Skeletal muscle cell (primary cell): ENCODE data around the gene METTL16.

Source experiments
- DNase-seq: peaks from one replicate; pipeline ENCODE4 v3.0.0-alpha.2; 2010; ENCODE audit warnings: low read depth
- H3K4me3 ChIP-seq: 2 replicates; pipeline ENCODE4 v1.5.1; 2011; ENCODE audit warnings: low read depth, mild to moderate bottlenecking, control low read depth, low read length, moderate library complexity

The METTL16 gene

DNA sequence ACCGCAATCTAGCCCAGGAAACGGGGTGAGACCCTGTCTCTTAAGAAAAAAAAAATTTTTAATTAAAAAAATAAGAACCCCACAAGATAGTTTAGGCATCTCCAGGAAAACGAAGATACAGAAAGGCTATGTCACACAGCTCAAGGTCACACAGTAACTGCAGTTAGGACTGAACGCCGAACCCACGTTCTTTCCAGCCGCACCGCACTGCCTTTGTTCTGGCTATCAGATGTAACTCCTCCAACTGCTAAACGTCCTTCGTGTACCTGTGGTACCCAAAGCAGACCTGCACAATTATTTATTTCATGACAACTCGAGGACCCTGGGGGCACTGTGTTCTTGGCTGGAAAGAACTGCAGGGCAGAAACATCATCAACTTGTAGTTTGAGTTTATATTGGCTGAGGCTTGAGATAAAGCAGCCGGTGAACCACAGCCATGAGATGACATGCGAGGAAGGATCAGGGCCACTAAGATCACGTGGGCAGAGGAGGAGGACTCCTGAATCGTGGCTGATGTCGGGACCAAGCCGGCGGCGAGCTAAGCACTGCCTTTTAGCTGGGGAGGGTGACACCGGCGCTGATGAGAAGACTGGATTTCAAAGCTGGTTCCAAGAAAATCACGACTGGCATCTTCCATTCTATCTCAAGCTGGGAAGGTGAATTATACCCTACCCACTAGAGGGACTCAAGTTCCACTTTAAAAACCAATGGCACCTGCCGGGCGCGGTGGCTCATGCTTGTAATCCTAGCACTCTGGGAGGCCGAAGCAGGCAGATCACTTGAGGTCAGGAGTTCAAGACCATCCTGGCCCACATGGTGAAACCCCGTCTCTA is 90.2 kb downstream of the METTL16 start:
- no peak for DNase-seq
- no peak overlapping the region for H3K4me3 ChIP-seq

- no peak for DNase-seq
- no peak overlapping the region for H3K4me3 ChIP-seq
These were observed 91.5 kb downstream of the METTL16 start for GRCh38 chr17:2420176-2420575.

- DNase-seq, result no peak
- H3K4me3 ChIP-seq, result no peak overlapping the region
These were observed 92.2 kb downstream of the METTL16 start for GRCh38 chr17:2419486-2419885.

- no peak overlapping the region for H3K4me3 ChIP-seq
- no peak for DNase-seq
These were observed 93.1 kb downstream of the METTL16 start for GRCh38 chr17:2418572-2418971.

DNA sequence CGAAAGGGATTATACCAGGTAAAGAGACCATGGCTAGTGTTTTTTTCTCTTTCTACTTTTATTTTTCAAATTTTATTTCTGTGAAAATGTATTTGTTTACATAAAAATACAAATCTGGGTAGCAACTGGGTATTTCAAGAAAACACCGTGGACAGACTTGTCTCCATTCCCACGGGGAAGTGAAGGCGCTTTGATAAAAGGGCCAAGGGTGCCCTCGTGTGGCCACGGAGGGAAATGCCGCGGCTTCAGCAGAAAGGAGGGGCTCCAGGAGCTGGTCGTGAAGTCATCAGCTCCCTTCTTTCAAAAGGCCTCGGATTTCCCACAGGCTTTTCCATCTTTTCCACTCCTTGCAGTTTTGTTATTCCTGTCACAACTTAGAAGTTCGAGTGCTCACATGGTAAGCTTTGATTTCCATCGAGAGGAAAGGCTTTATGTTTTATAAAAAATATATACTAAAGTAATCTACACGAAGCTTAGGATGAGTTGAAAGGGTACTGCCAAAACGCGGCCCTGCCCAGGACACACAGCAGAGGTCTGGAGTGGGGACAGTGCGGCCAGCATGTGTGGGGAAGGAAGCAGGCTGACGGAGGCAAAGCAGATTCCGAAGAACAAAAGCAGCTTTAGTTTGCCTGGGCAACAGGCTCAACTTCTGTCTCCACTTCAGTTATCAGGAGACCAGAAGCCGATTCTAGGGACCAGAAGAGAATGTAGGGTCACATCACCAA is 95.5 kb downstream of the METTL16 start:
- no peak overlapping the region for H3K4me3 ChIP-seq
- peak; percentile 55 for DNase-seq

- no peak overlapping the region for H3K4me3 ChIP-seq
- no peak for DNase-seq
These were observed 96.6 kb downstream of the METTL16 start for GRCh38 chr17:2415081-2415480.

DNA sequence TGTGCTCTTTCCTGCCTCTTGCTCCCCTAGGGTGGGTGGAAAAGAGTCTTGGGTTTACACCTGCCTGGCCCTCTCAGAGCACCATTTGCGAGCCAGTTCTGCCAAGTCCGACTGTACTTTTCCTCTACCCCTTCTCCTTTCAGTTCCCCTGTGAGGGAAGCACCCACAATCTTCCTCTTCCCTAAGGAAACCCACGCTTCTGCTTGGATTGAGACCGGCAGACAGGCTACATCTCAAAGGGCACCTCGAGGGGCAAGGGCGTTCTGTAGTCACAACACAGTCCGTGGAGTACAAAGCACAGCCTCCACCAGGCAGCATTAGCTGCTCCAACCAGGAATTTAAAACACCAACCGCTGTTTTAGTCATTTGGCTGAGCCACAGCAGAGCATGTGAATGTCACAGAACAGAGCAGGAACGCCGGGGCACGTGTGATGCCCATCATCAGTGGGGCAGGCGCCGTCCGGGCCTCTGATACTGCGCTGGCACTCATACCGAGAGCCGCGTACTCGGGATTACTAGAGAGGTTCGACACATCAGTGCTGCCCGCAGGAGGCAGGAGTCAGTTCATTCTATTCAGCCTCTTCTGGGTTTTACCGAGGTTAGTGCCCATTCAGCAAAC is 97.1 kb downstream of the METTL16 start:
- no peak for DNase-seq
- H3K4me3 ChIP-seq, result no peak overlapping the region

DNA sequence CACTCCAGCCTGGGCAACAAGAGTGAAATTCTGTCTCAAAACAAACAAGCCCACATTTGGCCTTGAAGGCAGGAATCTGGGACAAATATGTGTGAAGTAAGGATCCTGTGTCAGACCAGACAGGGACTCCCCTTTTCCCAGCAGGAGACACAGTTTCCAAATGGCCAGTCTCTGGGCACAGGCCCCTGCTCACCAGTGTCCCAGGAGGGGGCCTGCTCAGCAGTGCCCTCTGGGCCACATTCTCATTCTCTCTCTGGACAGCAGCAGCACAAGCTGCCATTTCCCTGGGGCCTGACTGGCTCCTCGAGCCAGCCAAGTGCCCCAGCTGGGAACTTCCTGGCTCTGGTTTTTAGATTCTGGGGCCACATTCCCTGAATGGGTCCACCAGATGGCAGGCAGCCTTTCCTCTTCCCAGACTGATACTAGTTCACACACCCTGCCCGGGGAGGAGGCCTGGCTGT is 99.1 kb downstream of the METTL16 start:
- no peak for DNase-seq
- no peak overlapping the region for H3K4me3 ChIP-seq

GRCh38 chr17:2410951-2411350 is 100.7 kb downstream of the METTL16 start:
- DNase-seq, result no peak
- no peak overlapping the region for H3K4me3 ChIP-seq

DNA sequence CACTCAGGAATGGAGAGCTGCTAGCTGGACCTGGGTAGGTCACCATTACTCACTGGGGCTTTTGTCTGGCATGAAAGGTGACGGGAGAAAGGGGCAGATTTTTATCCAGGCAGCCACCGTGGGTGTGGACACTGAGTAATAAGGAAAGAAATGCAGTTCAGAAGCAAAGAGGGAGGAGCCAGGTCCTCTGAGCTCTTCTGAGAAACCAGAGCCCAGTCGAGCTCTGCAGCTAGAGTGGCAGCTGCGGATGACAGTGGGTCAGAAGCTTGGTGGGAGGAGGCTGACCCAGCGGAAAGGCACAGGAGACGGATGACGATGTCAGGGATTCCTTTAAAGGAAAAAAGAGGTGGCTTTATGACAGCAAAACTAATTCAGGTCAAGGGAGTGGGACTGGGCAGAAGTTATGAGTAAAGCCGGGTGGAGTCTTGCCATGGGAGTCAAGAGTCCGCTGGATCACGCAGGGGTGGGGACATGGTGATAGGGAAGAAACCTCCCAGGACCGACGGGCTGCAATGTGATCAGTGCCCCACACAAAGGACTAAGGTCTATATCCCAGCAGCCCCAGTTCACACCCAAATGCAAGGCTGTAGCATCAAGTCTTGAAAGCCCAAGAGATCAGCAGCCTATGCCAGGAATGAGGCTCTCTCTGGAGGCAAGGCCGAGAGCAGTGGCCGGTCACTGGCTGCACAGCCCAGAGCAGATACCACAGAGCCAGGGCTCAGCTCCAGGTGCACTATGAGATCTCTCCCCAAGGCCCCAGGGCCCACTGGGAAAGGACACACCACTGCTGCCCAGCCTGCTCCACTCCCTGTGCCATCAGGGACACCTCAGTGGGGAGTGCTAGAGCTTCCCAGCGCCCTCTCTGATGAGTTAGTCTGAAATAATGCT is 104.5 kb downstream of the METTL16 start:
- H3K4me3 ChIP-seq, result no peak overlapping the region
- peak; percentile 70 for DNase-seq

- H3K4me3 ChIP-seq, result no peak overlapping the region
- no peak for DNase-seq
These were observed 105.3 kb downstream of the METTL16 start for GRCh38 chr17:2406271-2406902.

- no peak overlapping the region for H3K4me3 ChIP-seq
- DNase-seq, result peak; percentile 90
These were observed 106.3 kb downstream of the METTL16 start for GRCh38 chr17:2405247-2405926.

DNA sequence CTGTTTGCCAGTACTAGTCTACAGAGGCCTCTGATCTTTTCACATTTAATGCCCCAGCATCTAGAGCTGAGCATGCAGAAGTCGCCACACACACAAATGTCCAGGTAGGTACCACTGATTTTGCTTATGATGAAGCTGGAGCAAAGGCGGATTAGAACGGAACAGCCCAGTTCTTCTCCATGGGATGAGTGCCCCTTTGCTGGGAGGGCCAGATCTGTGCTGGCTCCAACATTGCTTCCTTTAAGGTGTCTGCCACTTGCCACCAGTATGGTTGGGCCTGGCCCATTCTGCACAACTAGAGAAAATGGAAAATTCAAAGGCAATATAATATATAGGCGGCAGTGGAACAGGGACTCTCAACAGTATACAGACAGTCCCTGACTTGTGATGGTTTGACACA is 108.6 kb downstream of the METTL16 start:
- no peak overlapping the region for H3K4me3 ChIP-seq
- no peak for DNase-seq

DNA sequence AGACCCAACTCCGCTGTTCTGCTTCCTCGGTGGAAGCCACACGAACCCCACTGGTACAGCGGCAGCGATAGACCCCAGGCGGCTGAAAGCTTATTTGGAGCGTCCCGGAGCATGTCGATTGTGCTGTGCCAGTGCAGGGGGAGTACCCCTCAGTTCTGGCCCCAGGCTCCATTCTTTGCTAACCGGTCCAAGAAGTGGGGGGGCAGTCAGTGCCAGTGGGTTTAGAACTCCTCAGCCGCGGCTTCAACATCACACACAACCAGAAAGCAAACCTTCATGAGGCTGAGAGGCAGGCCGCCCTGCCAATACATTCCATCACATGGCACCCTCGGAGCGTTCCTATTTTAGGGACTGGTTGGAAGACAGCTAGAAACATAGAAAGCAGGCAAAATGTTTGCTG is 109.1 kb downstream of the METTL16 start:
- H3K4me3 ChIP-seq, result peak overlapping the region; percentile 97
- DNase-seq, result no peak

DNA sequence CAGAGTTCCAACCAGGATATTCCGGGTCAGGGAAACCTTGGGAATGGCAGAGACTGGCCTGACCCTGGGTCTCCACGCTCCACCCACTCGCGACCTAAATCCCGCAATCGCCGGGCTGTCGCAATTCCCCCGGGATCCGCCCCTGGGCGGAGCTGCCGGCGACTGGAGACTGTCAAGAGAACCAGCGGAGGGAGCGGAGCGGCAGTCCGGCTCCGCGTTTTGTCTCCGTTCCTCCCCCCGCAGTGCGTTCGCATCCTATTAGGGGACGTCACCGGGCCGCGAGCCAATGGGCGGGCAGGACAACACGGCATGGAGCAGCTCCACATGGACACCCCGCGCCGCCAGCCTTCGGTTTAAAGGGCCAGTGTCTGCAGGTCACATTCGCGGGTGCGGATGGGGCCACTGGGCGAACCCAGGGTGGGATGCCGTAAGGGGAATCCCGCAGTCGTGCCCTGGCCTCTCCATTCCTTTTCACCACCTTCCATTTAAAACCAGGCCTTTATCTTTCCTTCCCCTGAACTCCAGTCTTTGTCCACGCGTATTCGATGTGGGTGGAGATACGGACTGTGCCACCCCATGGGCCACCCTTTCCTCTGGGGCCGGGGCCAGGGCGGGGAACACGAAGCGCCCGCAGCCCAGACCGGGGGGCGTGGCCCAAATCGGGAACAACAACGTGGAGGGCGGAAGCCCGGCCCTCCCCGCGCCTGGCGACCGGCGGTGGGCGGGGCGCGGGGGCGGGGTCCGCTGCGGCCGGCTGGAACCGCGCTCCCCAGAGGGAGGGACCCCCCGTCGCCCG is 110.1 kb downstream of the METTL16 start:
- peak overlapping the region; percentile 97 for H3K4me3 ChIP-seq
- peak; percentile 99 for DNase-seq

DNA sequence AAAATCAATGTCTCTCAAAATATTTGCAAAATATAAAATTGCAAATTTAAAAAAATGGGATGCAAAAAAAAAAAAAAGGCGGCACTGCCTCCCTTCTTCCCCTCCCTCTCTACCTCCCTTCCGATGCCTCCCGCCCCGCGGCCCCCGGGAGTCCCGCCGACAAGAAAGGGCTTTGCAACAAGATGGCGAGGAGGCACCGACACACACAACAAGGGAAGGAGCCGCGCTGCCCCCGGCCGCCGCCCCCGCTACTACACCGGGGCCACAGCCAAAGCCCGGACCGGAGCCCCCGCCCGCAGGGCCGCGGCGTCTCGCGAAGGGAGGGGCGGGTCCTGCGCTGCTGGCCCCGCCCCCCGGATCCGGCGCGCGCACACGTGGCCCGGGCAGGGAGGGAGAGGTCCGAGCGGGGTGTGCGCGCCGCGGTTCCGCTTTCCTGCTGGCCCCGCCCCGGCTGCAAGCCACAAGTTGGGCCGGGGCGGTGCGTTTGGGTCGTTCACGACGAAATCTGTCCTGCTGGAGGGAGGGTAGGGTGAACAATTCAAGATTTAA is 110.7 kb downstream of the METTL16 start, which contains the start of gene MNT:
Gene MNT, minus strand, starts transcription at position 184 of the 549 bp plus-strand sequence. CDS start 348 bp downstream, outside the sequence.
- peak within 1 kb of the TSS; percentile 97 for H3K4me3 ChIP-seq
- peak; percentile 86 for DNase-seq

DNA sequence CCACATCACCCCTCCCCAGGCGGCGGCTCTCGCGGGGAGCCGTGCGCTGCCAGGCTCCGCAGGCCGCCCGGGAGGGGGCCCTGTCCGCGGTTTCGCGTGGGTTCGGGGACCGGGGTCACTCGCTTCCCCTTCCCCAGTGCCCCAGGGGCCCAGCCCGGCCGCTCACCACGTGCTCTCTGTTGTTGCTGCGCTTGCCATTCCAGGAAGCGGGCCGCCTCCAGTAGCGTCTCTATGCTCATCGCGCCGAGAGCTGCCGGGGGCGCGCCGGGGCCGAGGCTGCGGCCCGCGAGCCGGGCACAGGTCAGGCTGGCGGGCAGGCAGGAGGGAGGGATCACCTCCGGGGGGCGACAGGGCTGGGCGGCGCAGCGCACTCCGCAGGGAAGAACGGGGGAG is 111.2 kb downstream of the METTL16 start:
- H3K4me3 ChIP-seq, result peak overlapping the region; percentile 97
- DNase-seq, result no peak
